ENCODE measurements around the gene RAB3GAP2.
"Not testable (repeated sequence)": the region's sequence is repeated elsewhere in the genome, so short reads cannot be mapped to it uniquely, and the experiment has no call there.

The RAB3GAP2 gene

DNA sequence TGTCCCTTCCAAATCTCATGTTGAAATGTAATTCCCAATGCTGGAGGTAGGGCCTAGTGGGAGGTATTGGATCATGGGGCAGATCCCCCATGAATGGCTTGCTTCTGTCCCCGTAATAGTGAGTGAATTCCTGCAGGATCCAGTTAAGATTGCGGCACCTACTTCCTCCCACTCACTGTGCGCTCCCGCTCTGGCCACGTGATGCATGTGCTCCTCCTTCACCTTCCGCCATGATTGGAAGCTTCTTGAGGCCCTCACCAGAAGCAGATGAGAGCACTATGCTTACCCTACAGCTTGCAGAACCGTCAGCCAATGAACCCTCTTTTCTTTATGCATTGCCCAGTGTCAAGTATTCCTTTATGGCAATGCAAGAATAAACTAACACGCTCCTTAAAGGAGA is 14.9 kb upstream of the RAB3GAP2 start:
- no peak for DNase-seq

DNA sequence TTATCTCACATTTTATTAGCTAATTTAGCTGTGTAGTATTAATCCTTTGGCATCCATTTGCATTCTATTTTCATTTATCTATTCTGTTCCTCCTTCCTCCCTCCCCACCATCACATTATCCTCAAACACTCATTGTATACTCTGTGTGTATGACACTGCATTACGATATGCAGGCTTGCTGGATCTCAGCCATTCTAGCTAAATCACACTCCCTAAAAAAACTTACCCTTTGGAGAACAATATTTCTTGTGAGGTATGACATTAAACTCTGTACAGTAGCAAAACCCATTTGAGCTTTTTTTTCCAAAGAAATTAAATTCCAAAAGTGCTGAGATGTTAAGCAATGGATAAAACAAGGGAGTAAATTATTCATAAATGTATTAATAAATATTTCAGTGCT is 11.4 kb upstream of the RAB3GAP2 start:
- DNase-seq = no peak

DNA sequence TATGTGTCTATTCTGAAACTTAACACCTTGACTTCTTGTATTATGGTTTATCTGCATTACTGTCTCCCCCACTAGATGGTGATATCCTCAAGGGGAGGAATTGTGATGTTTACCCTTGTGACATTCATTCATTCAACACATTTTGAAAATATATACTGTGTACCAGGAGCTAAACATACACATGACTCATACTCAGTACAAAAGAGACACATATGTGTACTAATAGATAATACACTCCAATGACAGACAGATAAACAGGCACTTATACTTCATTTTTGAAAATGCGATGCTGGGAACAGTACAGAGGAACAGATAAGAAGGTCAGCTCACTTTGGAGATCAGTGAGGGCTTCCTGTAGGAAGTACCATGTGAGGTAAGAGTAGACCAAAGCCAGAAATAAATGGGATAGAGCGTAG is 8.9 kb upstream of the RAB3GAP2 start:
- DNase-seq = no peak

DNA sequence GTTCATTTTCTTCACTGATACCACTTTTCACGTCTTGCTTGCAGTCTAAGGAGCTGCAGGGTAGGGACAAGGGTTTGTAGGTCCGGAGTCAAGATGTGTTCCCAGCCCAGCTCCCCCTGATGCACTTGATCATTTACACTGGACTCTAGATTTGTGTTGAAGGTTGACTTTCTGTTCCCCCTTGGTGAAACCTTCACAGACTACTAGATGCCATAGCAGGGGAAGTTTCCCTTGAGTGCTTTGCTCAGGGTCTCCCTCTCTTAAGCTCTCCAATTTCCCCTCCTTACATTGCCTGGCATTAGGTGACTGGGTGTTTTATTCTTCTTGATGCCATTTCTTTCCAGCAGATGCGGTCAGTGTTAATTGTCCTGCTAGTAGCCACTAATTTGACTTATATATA is 8.0 kb upstream of the RAB3GAP2 start:
- DNase-seq = no peak

DNA sequence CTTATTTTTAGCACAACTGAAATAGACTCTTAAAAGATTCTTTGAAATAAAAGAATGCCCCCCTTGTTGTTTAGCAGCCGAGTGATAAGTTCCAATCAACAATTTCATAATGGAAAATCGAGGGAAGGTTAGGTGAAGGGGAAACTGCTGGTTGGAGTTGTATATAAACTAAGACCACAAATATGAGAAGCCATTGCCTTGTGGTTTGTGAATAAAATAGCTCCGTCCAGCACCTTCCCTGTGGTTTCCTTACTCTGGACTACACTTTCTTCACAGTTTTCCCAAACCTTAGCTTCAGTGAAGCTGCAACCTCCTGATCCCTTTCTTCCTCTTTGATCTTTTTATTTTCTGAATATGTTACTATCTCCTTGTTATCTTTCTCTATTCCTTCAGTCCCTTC is 6.7 kb upstream of the RAB3GAP2 start:
- DNase-seq = no peak

DNA sequence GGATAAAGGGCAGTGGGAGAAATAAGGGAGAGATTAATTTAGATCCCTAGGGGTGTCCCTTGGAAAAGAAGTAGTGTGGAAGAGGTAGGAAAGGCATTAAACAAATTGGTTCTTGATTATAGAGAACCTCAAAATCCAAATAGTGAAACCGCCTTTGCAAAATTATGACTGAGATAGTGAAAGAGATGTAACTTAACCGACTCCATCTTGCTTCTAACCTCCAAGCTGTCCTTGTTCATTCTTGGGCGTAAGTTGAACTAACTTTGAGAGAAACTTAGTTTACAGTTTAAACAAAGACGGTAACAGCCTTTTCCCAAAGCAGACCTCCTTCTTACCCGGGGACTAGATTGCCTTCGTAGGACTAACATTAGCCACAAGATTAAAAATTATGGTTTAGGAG is 3.2 kb upstream of the RAB3GAP2 start:
- no peak for DNase-seq

DNA sequence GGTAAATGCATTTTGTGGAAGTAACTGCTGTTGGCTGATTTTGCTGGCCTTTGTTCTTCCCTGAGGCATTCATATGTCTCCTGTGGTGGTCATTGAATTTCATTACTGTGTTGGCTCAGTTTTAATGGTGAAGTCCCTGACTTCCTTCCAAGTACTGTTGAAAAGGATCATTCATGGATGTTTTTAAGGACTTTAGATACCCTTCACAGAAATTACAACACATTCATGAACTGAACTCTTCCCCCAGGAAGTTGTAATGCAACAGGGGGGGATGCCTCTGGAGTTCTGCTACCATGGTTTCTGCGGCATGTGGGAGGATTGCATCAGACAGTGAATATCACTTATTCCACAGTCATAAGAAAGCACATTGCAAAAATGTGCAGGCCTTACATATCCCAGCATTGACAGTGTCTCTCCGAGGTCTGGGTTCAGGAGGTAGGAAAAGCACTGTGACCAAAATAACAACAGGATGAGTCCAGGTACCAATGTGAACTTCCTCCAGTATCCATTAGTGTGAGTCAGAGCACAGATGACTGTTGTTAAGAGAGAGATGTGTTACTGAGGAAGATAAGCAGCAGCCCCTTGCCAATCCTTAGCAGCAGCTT is 2.1 kb upstream of the RAB3GAP2 start:
- no peak for DNase-seq

DNA sequence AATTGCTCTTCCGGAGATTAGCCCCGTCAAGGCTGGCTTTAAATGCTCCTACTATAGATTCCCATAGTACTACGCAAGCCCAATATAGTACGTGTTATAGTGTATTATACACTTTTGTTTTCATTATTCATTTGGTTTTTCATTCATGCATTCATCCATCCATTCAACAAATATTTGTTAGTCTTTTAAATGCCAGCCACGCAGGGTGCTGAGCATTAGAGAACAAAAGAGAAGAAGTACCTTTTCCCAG is 513 bp upstream of the RAB3GAP2 start:
- no peak for DNase-seq

DNA sequence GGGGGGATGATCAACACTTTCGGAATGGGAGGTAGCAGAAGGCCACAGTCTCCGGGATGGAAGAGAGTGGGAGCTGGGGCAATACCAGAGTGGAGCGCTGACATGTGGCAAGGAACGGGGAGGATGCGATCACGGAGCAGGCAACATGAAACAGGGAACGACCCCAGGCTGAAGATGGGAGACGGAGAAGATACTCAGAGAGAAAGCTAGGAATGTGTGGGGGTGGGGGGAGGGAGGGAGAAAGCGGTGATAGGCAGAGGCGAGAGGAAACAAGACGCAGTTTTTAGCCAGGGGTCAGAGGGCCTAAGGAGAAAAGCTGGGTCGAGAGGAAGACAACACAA is 577 bp downstream of the RAB3GAP2 start:
- no peak for DNase-seq

DNA sequence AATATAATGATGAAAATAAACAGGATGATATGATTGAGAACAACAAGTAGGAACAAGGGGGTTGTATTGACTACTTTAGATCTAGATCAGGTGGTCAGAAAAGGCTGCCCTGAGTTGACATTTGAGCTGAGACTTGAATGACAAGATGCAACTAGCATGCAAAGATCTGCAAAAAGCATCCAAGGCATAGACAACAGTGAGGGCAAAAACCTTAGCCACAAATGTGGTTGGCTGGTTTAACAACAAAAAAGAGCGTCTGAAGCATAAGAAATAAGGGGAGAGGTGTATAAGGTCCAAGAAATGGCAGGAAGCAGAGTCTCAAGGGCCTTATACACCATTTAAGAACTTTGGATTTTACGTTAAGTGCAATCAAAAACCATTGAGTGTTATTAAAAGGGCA is 3.2 kb downstream of the RAB3GAP2 start:
- no peak for DNase-seq

DNA sequence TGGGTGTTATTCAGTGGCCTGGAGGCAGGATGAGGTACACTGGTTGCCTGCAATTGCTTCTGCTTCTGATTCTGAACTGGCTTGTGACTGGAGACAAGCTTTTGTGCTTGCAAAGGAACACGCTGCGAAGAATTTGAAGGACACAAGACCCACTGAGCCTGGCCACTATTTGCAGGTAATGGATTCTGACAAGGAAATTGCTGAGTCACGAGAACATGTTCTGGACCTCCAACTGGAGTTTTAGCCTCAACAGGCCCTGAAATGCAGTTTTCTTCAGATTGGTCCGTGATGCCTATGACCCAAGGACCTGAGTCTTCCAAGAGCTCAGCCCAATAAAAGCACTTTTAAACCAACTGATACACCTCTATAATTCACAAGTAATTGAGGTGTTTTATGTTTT is 4.6 kb downstream of the RAB3GAP2 start:
- DNase-seq = no peak

DNA sequence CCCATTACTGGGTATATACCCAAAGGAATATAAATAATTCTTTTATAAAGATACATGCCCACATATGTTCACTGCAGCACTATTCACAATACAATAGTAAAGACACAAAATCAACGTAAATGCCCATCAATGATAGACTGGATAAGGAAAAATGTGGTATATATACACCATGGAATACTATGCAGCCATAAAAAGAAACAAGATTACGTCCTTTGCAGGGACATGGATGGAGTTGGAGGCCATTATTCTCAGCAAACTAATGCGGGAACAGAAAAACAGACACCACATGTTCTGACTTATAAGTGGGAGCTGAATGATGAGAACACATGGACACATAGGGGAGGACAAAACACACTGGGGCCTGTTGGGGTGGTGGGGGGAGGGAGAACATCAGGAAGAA is 12.0 kb downstream of the RAB3GAP2 start:
- DNase-seq = not testable (repeated sequence)

DNA sequence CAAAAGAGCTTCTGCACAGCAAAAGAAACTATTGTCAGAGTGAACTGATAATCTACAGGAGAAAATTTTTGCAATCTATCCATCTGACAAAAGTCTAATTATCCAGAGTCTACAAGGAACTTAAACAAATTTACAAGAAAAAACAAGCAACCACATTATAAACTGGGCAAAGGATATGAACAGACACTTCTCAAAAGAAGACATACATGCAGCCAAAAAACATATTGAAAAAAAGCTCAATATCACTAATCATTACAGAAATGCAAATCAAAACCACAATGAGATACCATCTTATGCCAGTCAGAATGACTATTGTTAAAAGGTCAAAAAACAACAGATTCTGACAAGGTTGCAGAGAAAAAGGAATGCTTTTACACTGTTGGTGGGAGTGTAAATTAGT is 12.5 kb downstream of the RAB3GAP2 start:
- not testable (repeated sequence) for DNase-seq

DNA sequence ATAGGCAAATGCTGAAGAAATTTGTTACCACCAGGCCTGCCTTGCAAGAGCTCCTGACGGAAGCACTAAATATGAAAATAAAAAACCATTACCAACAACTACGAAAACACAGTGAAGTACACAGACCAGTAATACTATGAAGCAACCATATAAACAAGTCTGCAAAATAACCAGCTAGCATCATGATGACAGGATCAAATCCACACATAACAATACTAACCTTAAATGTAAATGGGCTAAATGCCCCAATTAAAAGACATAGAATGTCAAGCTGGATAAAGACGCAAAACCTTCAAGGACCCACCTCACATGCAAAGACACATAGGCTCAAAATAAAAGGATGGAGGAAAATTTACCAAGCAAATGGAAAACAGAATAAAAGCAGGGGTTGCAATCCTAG is 16.1 kb downstream of the RAB3GAP2 start:
- not testable (repeated sequence) for DNase-seq

DNA sequence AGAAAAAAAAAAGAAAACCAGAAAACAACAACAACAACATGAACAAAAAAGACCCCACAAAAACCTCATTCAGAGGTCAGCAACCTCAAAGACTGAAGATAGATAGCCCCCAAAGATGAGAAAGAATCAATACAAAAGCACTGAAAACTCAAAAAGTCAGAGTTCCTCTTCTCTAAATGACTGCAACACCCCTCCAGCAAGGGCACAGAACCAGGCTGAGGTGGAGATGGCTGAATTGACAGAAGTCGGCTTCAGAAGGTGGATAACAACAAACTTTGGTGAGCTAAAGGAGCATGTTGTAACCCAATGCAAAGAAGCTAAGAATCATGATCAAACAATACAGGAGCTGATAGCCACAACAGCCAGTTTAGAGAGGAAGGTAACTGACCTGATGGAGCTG is 17.0 kb downstream of the RAB3GAP2 start:
- no peak for DNase-seq

DNA sequence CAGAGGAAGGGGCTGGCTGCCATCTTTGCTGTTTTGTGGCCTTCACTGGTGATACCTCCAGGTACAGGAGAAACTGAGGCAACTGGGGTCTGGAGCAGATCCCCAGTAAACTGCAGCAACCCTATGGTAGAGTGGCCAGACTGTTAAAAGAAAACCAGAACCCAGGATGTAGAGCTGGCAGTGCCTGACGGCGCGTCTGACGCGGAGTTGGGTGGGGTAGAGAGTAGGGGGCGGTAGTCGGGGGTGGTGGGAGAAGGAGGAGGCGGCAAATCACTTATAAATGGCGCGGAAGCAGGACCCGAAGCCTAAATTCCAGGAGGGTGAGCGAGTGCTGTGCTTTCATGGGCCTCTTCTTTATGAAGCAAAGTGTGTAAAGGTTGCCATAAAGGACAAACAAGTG is 19.0 kb downstream of the RAB3GAP2 start:
- DNase-seq = not testable (repeated sequence)

DNA sequence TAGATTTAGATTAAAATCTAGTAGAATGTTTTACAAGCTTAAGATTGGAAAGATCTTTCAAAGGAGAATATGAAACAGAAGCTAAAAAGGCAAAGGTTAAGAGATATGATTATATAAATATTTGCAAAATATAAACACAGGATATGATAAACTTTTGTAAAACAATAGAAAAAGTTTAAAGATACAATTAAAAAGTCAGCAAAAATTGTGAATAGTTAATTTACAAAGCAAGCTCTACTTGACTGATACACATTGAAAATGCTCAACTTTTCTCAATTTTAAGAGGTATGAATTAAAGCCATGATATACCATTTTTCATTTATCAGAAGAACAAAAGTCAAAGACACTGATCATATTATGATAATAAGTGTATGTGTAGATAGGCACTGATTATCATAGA is 21.0 kb downstream of the RAB3GAP2 start:
- no peak for DNase-seq

DNA sequence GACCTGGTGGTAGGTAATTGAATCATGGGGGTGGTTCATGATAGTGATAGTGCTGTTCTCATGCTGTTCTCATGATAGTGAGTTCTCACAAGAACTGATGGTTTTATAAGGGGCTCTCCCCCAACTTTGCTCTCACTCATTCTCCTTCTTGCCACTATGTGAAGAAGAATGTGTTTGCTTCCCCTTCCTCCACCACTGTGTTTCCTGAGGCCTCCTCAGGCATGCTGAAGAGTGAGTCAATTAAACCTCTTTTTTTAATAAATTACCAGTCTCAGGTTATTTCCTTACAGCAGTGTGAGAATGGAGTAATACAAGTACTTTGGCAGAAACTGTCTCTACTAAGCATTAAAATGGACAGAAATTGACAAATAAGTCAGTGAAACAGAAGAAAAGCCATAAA is 21.6 kb downstream of the RAB3GAP2 start:
- DNase-seq = no peak

DNA sequence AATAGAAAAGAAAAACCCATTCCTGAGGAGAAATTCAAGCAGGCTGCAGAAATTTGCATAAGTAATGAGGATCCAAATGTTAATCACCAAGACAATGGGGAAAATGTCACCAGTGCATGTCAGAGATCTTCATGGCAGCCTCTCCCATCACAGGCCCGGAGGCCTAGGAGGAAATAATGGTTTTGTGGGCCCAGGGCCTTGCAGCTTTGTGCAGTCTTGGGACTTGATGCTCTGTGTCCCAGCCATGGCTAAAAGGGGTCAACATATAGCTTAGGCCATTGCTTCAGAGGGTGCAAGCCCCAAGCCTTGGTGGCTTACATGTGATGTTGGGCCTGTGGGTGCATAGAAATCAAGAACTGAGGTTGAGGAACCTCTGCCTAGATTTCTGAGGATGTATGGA is 22.7 kb downstream of the RAB3GAP2 start:
- DNase-seq = no peak

DNA sequence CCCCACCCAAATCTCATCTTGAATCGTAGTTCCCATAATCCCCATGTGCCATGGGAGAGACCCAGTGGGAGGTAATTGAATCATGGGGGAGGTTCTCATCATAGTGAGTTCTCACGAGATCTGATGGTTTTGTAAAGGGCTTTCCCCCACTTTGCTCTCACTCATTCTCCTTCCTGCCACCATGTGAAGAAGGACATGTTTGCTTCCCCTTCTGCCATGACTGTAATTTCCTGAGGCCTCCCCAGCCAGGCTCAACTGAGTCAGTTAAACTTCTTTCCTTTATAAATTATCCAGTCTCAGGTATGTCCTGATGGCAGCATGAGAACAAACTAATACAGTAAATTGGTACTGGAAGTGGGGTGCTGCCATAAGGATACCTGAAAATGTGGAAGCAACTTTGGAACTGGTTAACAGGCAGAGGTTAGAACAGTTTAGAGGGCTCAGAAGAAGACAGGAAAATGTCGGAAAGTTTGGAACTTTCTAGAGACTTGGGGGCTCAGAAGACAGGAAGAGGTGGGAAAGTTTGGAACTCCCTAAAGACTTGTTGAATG is 23.5 kb downstream of the RAB3GAP2 start:
- not testable (repeated sequence) for DNase-seq

DNA sequence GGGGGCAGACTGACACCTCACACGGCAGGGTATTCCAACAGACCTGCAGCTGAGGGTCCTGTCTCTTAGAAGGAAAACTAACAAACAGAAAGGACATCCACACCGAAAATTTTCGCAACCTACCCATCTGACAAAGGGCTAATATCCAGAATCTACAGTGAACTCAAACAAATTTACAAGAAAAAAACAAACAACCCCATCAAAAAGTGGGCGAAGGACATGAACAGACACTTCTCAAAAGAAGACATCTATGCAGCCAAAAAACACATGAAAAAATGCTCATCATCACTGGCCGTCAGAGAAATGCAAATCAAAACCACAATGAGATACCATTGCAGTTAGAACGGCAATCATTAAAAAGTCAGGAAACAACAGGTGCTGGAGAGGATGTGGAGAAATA is 26.4 kb downstream of the RAB3GAP2 start:
- DNase-seq = not testable (repeated sequence)

DNA sequence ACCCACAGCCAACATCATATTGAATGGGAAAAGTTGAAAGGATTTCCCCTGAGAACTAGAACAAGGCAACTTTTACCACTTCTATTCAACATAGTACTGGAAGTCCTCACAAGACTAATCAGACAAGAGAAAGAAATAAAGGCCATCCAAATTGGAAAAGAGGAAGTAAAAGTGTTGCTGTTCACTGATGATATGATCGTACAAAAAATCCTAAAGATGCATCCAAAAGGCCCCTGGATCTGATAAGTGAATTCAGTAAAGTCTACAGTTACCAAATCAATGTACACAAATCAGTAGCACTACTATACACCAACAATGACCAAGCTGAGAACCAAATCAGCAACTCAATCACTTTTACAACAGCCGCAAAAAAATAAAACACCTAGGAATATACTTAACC is 28.3 kb downstream of the RAB3GAP2 start:
- no peak for DNase-seq

DNA sequence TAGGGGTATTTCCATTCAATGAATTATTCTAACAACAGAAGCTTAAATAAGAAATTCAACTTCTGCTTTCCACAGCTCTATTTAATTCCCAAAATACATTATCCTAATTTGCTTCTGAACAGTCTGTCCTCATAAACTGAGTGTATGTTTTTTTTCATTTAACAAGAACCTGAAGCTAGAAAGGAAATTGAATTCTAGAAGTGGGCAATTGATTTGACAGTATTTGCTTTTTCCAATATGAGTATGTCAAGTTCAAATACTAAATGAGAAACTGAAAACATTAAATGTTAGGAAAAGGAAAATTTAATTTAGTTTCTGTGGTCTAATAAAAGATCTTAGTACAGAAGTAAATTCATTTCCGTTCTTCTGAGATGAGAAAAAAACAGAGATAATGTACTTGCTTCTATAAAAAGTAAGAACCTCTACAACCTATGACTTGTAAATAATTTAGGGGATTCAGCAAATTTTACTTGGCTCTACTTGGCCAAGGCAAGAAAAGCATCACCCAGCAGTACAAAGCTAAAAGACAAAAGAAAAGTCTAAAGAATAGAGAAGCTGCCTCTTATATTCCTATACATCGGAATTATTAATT is 31.1 kb downstream of the RAB3GAP2 start:
- no peak for DNase-seq

DNA sequence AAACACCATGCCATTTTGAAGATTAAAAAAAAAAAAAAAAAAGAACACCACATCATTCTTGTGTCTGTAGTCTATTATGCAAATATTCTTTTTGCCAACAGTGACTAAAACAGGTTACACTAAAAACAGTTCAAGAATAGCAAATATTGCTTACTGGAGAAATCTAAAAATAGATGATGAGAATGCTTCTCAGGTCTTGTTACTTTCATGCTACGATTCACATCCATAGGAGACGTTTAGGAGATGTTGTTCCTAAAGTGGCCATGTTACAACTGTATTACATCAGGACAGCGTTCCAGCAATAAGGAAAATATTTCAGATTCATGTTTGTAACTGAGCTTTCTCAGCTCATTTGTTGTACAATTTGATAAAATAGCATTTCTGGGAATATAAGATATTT is 32.3 kb downstream of the RAB3GAP2 start:
- DNase-seq = no peak

DNA sequence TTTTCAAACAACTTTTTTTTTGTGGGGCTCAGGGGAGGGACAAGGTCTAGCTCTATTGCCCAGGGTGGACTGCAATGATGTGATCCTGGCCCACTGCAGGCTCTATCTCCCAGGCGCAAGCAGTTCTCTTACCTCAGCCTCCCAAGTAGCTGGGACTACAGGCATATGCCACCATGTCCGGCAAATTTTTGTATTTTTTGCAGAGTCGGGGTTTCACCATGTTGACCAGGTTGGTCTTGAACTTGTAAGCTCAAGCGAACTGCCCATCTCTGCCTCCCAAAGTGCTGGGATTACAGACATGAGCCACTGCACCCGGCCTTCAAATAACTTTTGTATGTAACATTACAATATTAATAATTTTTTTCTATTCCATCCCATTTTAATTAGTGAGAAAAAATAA is 33.0 kb downstream of the RAB3GAP2 start:
- DNase-seq = no peak

DNA sequence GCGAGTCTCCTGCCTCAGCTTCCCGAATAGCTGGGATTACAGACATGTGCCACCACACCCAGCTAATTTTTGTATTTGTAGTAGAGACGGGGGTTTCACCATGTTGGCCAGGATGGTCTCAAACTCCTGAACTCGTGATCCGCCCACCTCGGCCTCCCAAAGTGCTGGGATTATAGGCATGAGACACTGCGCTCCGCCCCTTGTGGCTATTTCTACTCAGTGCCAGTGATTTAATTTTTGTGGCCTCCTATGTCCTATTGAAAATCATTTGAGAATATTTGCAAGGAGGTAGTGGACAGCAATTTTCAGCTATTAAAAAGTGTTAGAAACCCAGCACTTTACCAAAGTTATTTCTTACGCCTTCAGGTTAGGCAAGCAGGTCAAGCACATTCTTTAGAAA is 36.0 kb downstream of the RAB3GAP2 start:
- DNase-seq = not testable (repeated sequence)

Measured in NCI-H1105 treated with DMSO at 0.1 percent for 48 hours (cell line).